ENCODE results near the gene RYR2. TPM values are rescaled to one million over a fixed set of nuclear protein-coding genes. Genes with fewer than 3 reads are reported as not detected.

RYR2 gene
- total RNA-seq, 4 donors from 2014 or later: 0.20 to 0.60 (median 0.32) TPM

- WGBS, 2 donors: 84 to 90% methylated on average over 5 of the region's 5 CpGs
- no peak for DNase-seq (ENCODE audit: low spot score in 2 of 2)
- H3K27me3 ChIP-seq: no peaks in the 10 kb centered on the region
- no peaks in the 10 kb centered on the region for H3K36me3 ChIP-seq
- no peaks in the 10 kb centered on the region for H3K4me1 ChIP-seq
- no peak overlapping the region for H3K4me3 ChIP-seq
- no peak overlapping the region for H3K27ac ChIP-seq
- TF ChIP-seq EP300 (IDR thresholded peaks at IDR 0.05) (no peak), POLR2A (IDR thresholded peaks at IDR 0.05) (no peak)
- TF ChIP-seq, protein P1, sequence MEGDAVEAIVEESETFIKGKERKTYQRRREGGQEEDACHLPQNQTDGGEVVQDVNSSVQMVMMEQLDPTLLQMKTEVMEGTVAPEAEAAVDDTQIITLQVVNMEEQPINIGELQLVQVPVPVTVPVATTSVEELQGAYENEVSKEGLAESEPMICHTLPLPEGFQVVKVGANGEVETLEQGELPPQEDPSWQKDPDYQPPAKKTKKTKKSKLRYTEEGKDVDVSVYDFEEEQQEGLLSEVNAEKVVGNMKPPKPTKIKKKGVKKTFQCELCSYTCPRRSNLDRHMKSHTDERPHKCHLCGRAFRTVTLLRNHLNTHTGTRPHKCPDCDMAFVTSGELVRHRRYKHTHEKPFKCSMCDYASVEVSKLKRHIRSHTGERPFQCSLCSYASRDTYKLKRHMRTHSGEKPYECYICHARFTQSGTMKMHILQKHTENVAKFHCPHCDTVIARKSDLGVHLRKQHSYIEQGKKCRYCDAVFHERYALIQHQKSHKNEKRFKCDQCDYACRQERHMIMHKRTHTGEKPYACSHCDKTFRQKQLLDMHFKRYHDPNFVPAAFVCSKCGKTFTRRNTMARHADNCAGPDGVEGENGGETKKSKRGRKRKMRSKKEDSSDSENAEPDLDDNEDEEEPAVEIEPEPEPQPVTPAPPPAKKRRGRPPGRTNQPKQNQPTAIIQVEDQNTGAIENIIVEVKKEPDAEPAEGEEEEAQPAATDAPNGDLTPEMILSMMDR (IDR thresholded peaks at IDR 0.05): no peak
- H3K9me3 ChIP-seq: no peaks in the 10 kb centered on the region
These were observed 110.7 kb downstream of the RYR2 start for GRCh38 chr1:237152506-237153335.

DNA sequence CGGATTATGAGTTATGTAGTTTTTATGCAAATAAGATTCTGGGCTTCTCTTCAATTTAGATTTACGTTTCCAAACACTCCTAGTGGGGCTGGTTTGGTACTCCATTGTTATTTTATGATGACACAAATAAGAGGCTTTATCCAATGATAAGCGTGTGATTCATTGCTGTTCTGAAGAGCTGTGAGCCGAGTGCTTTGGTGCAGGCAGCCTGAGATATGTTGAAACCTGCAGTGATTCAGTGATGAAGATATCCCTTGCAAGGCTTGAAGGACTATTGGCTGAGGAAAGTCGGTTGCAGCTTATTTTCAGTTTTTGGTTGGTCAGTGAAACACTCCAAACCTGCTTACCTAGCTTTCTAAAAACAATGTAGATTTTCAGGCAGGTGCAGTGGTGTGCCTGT, 112.2 kb downstream of the RYR2 start:
- no peaks in the 10 kb centered on the region for H3K36me3 ChIP-seq
- no peak for DNase-seq (ENCODE audit: low spot score in 2 of 2)
- TF ChIP-seq EP300 (IDR thresholded peaks at IDR 0.05) (no peak), POLR2A (IDR thresholded peaks at IDR 0.05) (no peak)
- TF ChIP-seq, protein P1 (IDR thresholded peaks at IDR 0.05): no peak
- H3K27ac ChIP-seq: no peak overlapping the region
- no peaks in the 10 kb centered on the region for H3K4me1 ChIP-seq
- 61 to 74% methylated on average over 5 of the region's 5 CpGs for WGBS, 2 donors
- no peak overlapping the region for H3K4me3 ChIP-seq
- no peaks in the 10 kb centered on the region for H3K27me3 ChIP-seq
- no peaks in the 10 kb centered on the region for H3K9me3 ChIP-seq

DNA sequence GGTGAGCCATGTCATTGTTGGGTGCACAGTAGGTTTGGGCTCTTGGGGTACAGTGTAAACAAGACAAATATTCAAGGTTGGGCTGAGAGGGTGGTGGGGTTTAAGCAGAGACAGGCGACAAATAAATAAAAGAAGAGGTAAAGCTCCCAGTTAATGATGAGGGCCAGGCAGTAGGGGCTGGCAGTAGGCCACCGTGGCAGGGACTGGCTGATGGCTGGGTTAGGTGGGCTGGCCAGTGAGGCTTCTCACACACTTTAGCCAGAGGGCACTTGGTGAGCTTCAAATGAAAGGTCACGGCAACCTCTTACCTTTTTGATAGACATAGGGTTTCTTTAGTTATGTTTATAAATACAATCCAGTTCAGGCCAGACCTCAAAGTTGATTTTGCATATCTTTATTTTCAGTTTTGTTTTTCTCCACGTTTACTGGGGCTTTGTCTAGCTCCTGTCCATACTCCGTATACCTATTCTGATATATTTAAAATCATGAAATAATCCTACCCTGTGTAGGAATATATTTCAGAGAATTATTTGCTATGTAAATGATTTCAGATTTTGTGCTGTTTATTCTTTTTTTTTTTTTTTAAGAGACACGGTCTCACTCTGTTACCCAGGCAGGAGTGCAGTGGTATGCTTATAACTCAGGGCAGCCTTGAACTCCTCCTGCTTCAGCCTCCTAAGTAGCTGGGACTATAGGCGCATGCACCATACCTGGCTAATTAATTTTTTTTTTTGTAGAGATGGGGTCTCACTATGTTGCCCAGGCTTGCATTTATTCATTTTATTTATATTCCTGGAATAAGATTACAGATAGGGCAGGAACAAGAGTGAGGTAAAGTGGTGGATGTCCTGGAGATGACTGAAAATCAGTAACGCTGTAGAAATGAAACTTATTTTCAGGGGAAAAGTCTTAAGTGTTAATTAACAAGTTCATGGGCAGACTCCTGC, 122.7 kb downstream of the RYR2 start:
- no peaks in the 10 kb centered on the region for H3K4me1 ChIP-seq
- no peak for TF ChIP-seq POLR2A (IDR thresholded peaks at IDR 0.05)
- no peak for TF ChIP-seq EP300 (IDR thresholded peaks at IDR 0.05)
- TF ChIP-seq, protein P1 (IDR thresholded peaks at IDR 0.05): no peak
- H3K4me3 ChIP-seq: no peak overlapping the region
- no peak for DNase-seq (ENCODE audit: low spot score in 2 of 2)
- H3K36me3 ChIP-seq: no peaks in the 10 kb centered on the region
- no peaks in the 10 kb centered on the region for H3K9me3 ChIP-seq
- H3K27me3 ChIP-seq: no peaks in the 10 kb centered on the region
- 84 to 87% methylated on average over 8 of the region's 8 CpGs for WGBS, 2 donors
- H3K27ac ChIP-seq: no peak overlapping the region

GRCh38 chr1:237166086-237166485, 124.1 kb downstream of the RYR2 start:
- Histone ChIP-seq H3K4me1 (no peaks in the 10 kb centered on the region), H3K4me3 (no peak overlapping the region), H3K9me3 (no peaks in the 10 kb centered on the region), H3K27ac (no peak overlapping the region), H3K27me3 (no peaks in the 10 kb centered on the region), H3K36me3 (no peaks in the 10 kb centered on the region)
- TF ChIP-seq POLR2A (IDR thresholded peaks at IDR 0.05): no peak
- TF ChIP-seq, protein P1 (IDR thresholded peaks at IDR 0.05): no peak
- WGBS, 2 donors: 61 to 68% methylated on average over 1 of the region's 1 CpG
- DNase-seq (ENCODE audit: low spot score in 2 of 2): no peak

Measured in tibial nerve (tissue), 4 donors.